ENCODE data around the gene AIFM2. TPM values are rescaled to one million over a fixed set of nuclear protein-coding genes. Genes with fewer than 3 reads are reported as not detected.

AIFM2 gene
- 29.1 to 38.8 TPM (median 37.1 TPM) in 5 replicates for total RNA-seq (2022; extraction: Qiagen RNA extraction; ENCODE audit: low read depth)

GRCh38 chr10:70132098-70133029, at the start of gene AIFM2:
TSS of gene AIFM2 (minus strand) at chr10:70132825. CDS start at chr10:70124084, 8,741 bp downstream.

GRCh38 chr10:70146489-70147258, 14.0 kb upstream of the AIFM2 start, which contains the start of gene TYSND1:
TSS of gene TYSND1 (minus strand) at chr10:70146700. CDS start at chr10:70146586, 114 bp downstream.

Other genes starting within 250 kb of the AIFM2 start
- gene MACROH2A2, start 80.0 kb downstream of the AIFM2 start, total RNA-seq (2022; extraction: Qiagen RNA extraction; ENCODE audit: low read depth) = 23.6 to 29.7 TPM (median 27.0 TPM) in 5 replicates
- gene TYSND1, start 13.9 kb upstream of the AIFM2 start, total RNA-seq (2022; extraction: Qiagen RNA extraction; ENCODE audit: low read depth) = 13.2 to 17.3 TPM (median 16.7 TPM) in 5 replicates
- gene SAR1A, start 37.7 kb upstream of the AIFM2 start, total RNA-seq (2022; extraction: Qiagen RNA extraction; ENCODE audit: low read depth) = 80.9 to 100 TPM (median 90.9 TPM) in 5 replicates
- gene PPA1, start 100.6 kb upstream of the AIFM2 start, total RNA-seq (2022; extraction: Qiagen RNA extraction; ENCODE audit: low read depth) = 223 to 246 TPM (median 227 TPM) in 5 replicates
- 0.05 TPM in 1 of 5 replicates, not detected in the others for gene NPFFR1, start 151.2 kb upstream of the AIFM2 start, total RNA-seq (2022; extraction: Qiagen RNA extraction; ENCODE audit: low read depth)
- 20.2 to 22.0 TPM (median 20.6 TPM) in 5 replicates for gene LRRC20, start 249.8 kb upstream of the AIFM2 start, total RNA-seq (2022; extraction: Qiagen RNA extraction; ENCODE audit: low read depth)

All from A549 treated with GW870086 at 1 μM for 4 hours (cell line).